Natural killer cell (primary cell): Measurements from ENCODE around the gene ZNF474. TPM values are rescaled to one million over a fixed set of nuclear protein-coding genes. Genes with fewer than 3 reads are reported as not detected.

Experiments
- ATAC-seq, 3 donors: fragments of 150-1000 bp in 2 of 3; fragments of 200-7000 bp in 1 of 3; cut with Tn5 transposase; 1 replicate in 1 of 3; 2 replicates in 2 of 3; pipeline ENCODE4 v1.10.0; 2021; ENCODE audit warnings: mild to moderate bottlenecking in 2 of 3, moderate library complexity in 2 of 3
- DNase-seq, 2 donors: peaks; one replicate each; pipeline versions ENCODE4 v3.0.0 to v3.0.0-alpha.2; 2013 to 2021; ENCODE audit warnings: mixed read lengths in 1 of 2
- H3K27ac ChIP-seq: one replicate; pipeline ENCODE4 v1.5.1; 2013; ENCODE audit warnings: mild to moderate bottlenecking, low read length
- H3K27me3 ChIP-seq: one replicate; pipeline ENCODE4 v1.6.1; 2013; ENCODE audit warnings: low read length; ENCODE audit not compliant: control insufficient read depth, insufficient read depth
- H3K36me3 ChIP-seq: one replicate; pipeline ENCODE4 v1.6.1; 2013; ENCODE audit warnings: low read length; ENCODE audit not compliant: control insufficient read depth, insufficient read depth
- H3K4me1 ChIP-seq: one replicate; pipeline ENCODE4 v1.6.1; 2013; ENCODE audit warnings: low read length; ENCODE audit not compliant: control insufficient read depth, insufficient read depth
- H3K4me3 ChIP-seq: one replicate; pipeline ENCODE4 v1.5.1; 2013; ENCODE audit warnings: low read length
- H3K9me3 ChIP-seq: one replicate; pipeline ENCODE4 v1.6.1; 2013; ENCODE audit warnings: low read length; ENCODE audit not compliant: control insufficient read depth, insufficient read depth
- H3K27ac Mint-ChIP-seq, 2 donors: one replicate each; pipeline ENCODE4 v1.8.0; 2022; ENCODE audit warnings: mild to moderate bottlenecking in 2 of 2, mixed read lengths in 2 of 2, moderate library complexity in 1 of 2
- H3K27me3 Mint-ChIP-seq, 2 donors: one replicate each; pipeline ENCODE4 v1.8.0; 2022; ENCODE audit warnings: low read depth in 2 of 2, mixed read lengths in 2 of 2
- H3K36me3 Mint-ChIP-seq: one replicate; pipeline ENCODE4 v1.8.0; 2022; ENCODE audit warnings: mixed read lengths
- H3K4me1 Mint-ChIP-seq, 2 donors: one replicate each; pipeline ENCODE4 v1.8.0; 2022; ENCODE audit warnings: mixed read lengths in 2 of 2
- H3K4me3 Mint-ChIP-seq: one replicate; pipeline ENCODE4 v1.8.0; 2022; ENCODE audit warnings: mild to moderate bottlenecking, moderate library complexity, mixed read lengths
- H3K9me3 Mint-ChIP-seq, 2 donors: one replicate each; pipeline ENCODE4 v1.8.0; 2022; ENCODE audit warnings: mixed read lengths in 2 of 2
- CTCF ChIP-seq: fragments of 200-600 bp; IDR thresholded peaks from one replicate; pipeline ENCODE4 v1.8.0; 2022; ENCODE audit warnings: antibody characterized with exemption
- WGBS: methylation state at CpG from one replicate; pipeline ENCODE4 v1.1.7; 2013; ENCODE audit warnings: missing lambda C conversion rate; ENCODE audit not compliant: insufficient coverage; 5-methylcytosine and 5-hydroxymethylcytosine counted together
- intact Hi-C: fragments of 100-400 bp; cut with micrococcal nuclease; formaldehyde crosslinking; loops from one replicate; pipeline ENCODE4 v1.14.2; 2022
- total RNA-seq, 4 donors: library from RNA; stranded (reverse); fragments of 120-200 nt in 1 of 4; gene quantifications; one replicate each; pipeline versions ENCODE4 v1.2.3 to v1.2.4, GENCODE V29; 2013 to 2022

Gene ZNF474
- total RNA-seq, 3 donors from 2014 or later (not counting 1 experiment from before 2014, with no cell fraction given): 0.21 TPM; not detected in 2

- no peak for ATAC-seq
- no peaks in the 10 kb centered on the region for H3K27me3 Mint-ChIP-seq
- Histone ChIP-seq H3K36me3 (no peaks in the 10 kb centered on the region), H3K27me3 (no peaks in the 10 kb centered on the region), H3K9me3 (no peaks in the 10 kb centered on the region), H3K4me3 (no peak overlapping the region), H3K27ac (no peak overlapping the region), H3K4me1 (no peaks in the 10 kb centered on the region)
- 79% methylated on average over 9 of the region's 10 CpGs for WGBS
- intact Hi-C loops: no loop called here
- DNase-seq: no peak
- H3K27ac Mint-ChIP-seq: no peak overlapping the region
- TF ChIP-seq CTCF: no peak
- no peaks in the 10 kb centered on the region for H3K9me3 Mint-ChIP-seq
- H3K4me3 Mint-ChIP-seq: no peak overlapping the region
- no peaks in the 10 kb centered on the region for H3K4me1 Mint-ChIP-seq
- no peaks in the 10 kb centered on the region for H3K36me3 Mint-ChIP-seq
Measured at GRCh38 chr5:122152266-122152900, 23.0 kb downstream of the ZNF474 start.

GRCh38 chr5:122153230-122153629, 23.9 kb downstream of the ZNF474 start:
- Mint-ChIP-seq H3K36me3 (no peaks in the 10 kb centered on the region), H3K27ac (no peak overlapping the region), H3K27me3 (no peaks in the 10 kb centered on the region), H3K9me3 (no peaks in the 10 kb centered on the region), H3K4me1 (no peaks in the 10 kb centered on the region), H3K4me3 (no peak overlapping the region)
- TF ChIP-seq CTCF: no peak
- Histone ChIP-seq H3K27ac (no peak overlapping the region), H3K4me3 (no peak overlapping the region), H3K36me3 (no peaks in the 10 kb centered on the region), H3K9me3 (no peaks in the 10 kb centered on the region), H3K27me3 (no peaks in the 10 kb centered on the region), H3K4me1 (no peaks in the 10 kb centered on the region)
- WGBS: 63% methylated on average over 1 of the region's 2 CpGs
- no peak for DNase-seq
- no peak for ATAC-seq
- intact Hi-C loops: no loop called here

DNA sequence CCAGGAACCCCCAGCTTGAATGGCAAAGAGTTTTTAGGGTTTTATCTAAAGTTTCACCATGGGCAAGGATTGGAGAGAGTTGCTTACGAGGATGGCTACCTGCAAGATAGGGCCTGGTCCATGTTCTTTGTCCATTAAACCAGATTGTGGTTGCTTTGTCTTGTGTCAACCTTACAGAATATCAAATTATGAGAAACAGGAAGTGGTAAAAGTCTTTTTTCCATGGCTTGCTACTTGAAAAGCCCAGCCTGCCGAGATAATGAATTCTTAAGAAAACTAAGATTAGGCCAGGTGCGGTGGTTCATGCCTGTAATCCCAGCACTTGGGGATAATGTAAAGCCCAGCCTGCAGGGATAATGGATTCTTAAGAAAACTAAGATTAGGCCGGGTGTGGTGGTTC, 24.4 kb downstream of the ZNF474 start:
- Mint-ChIP-seq H3K4me1 (no peaks in the 10 kb centered on the region), H3K9me3 (no peaks in the 10 kb centered on the region), H3K36me3 (no peaks in the 10 kb centered on the region), H3K27me3 (no peaks in the 10 kb centered on the region), H3K4me3 (no peak overlapping the region), H3K27ac (no peak overlapping the region)
- ATAC-seq (no peak), DNase-seq (no peak)
- no peak for TF ChIP-seq CTCF
- Histone ChIP-seq H3K4me1 (no peaks in the 10 kb centered on the region), H3K27me3 (no peaks in the 10 kb centered on the region), H3K36me3 (no peaks in the 10 kb centered on the region), H3K9me3 (no peaks in the 10 kb centered on the region), H3K27ac (no peak overlapping the region), H3K4me3 (no peak overlapping the region)
- intact Hi-C loops: no loop called here
- WGBS: 43% methylated on average over 4 of the region's 4 CpGs

GRCh38 chr5:122154491-122154890, 25.1 kb downstream of the ZNF474 start:
- no peaks in the 10 kb centered on the region for H3K4me1 ChIP-seq
- no peak overlapping the region for H3K27ac ChIP-seq
- H3K27me3 ChIP-seq: no peaks in the 10 kb centered on the region
- TF ChIP-seq CTCF: no peak
- H3K9me3 ChIP-seq: no peaks in the 10 kb centered on the region
- Mint-ChIP-seq H3K9me3 (peaks cover 0 to 3% of the 10 kb centered on the region in 2 donors), H3K4me1 (no peaks in the 10 kb centered on the region), H3K27me3 (no peaks in the 10 kb centered on the region), H3K36me3 (no peaks in the 10 kb centered on the region), H3K27ac (no peak overlapping the region), H3K4me3 (no peak overlapping the region)
- ATAC-seq: no peak
- H3K4me3 ChIP-seq: no peak overlapping the region
- 87% methylated on average over 4 of the region's 5 CpGs for WGBS
- intact Hi-C loops: no loop called here
- no peaks in the 10 kb centered on the region for H3K36me3 ChIP-seq
- no peak for DNase-seq
